GM11168 (cell line): ENCODE results near the gene SCYL2.

ENCODE experiments used
- in situ Hi-C: fragments of 300-500 bp; cut with MboI; formaldehyde crosslinking; loops from one replicate; pipeline ENCODE4 v1.12.0; 2022; ENCODE audit warnings: low sequenced_read_pairs; ENCODE audit not compliant: unreplicated experiment

SCYL2 gene

GRCh38 chr12:100365411-100365810, 98.4 kb downstream of the SCYL2 start:
- in situ Hi-C loops = no loop called here

GRCh38 chr12:100368066-100368465, 101.1 kb downstream of the SCYL2 start:
- in situ Hi-C loops = no loop called here

DNA sequence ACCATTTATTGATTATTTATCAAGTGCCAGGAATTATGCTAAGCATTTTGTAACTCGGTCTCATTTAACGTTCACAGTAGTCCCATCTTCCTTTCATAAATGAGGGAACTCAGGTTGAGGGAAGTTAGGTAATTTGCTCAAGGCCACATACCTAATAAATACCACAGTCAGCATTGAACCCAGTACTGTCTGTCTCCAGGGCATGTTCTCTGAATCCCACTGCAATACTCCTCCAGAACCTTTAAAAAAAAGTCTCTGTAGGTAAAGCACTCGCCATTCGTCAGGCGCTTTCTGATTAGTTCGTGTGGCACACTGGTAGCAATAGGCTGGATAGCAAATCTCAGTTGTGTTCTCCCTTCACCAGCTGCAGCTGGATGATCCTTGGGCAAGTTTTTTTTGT, 104.2 kb downstream of the SCYL2 start:
- in situ Hi-C loops = no loop called here

DNA sequence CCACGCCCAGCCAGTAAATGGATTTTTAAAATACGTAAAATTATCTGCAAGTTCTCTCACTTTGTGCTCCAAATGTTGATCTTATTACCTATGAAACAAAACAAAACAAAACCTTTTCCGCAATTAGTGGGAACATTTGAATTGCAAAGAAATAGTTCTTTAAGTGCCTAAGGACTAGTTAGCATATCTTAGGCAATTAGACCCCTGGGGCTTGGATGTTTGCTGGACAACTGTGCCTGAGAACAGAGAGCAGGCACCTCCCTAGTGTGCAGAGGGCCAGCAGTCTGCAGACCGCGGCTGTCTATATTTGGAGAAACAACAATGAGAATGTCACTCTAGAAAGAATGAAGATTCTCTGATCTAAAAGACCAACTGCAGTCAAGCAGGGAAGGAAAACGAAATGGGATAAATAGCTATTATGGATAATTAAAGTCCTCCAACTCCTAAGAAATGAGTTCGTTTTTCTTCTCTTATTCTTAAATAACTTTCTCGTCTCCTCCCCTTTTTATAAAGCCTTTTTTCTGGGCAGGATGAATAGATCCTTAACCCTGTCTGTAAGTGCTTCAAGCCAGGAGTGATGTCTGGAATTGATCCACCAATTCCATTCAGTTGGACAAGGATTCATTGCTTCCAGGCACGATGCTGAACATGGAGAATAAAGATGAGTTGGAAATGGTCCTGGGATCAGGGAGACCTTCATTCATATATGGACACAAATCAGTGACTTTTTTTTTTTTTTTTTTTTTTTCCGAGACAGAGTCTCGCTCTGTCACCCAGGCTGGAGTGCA, 106.1 kb downstream of the SCYL2 start:
- in situ Hi-C loops = no loop called here

DNA sequence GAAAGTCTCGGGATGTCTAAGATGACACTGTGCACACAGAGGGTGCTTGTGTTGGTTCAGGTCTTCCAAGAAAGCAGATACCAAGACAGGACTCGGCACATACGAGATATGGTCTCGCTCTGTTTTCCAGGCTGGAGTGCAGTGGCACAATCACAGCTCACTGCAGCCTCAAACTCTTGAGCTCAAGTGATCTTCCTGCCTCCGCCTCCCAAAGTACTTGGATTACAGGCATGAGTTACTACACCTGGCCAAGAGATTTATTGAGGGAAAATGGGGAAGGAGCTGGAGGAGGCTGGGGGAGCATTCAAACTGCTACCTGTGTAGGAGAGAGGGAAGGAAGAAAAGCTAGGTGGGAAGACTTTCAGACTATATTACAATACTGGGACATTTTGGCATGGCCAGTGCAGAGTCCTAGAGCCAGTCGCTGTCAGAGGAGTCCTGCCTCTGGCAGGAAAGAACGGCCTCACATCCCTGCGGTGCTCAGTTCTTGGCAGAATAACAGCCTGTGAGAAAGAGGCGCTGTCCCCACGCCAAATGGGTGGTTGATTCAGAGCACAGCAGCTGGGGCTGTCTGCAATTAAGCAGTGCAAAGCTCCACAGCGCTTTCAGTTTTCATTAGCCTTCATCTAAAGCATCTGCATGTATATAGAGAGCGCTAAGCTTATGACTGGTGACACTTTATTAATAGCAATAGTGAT, 108.2 kb downstream of the SCYL2 start:
- in situ Hi-C loops = no loop called here

- in situ Hi-C loops = no loop called here
Observed at GRCh38 chr12:100376161-100376560, 109.2 kb downstream of the SCYL2 start.

DNA sequence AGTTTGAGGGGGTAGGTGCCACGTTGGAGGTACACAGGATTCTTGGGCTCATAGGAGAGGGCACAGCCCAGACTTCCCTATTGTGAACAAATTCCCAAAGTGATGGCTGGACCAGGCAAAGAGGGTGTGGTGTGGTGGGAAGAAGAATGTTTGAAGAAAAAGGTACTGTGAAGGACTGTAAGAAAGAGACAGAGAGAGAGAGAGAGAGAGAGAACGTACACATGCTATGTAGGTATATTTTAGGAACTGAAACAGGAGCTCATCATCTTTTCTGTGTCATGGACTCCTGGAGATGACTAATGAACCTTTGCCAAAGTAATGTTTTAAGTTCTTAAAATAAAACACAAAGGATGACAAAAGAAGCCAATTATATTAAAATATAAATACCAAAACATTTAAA, 114.4 kb downstream of the SCYL2 start:
- in situ Hi-C loops = no loop called here

- in situ Hi-C loops = no loop called here
Observed at GRCh38 chr12:100382338-100382737, 115.4 kb downstream of the SCYL2 start.

DNA sequence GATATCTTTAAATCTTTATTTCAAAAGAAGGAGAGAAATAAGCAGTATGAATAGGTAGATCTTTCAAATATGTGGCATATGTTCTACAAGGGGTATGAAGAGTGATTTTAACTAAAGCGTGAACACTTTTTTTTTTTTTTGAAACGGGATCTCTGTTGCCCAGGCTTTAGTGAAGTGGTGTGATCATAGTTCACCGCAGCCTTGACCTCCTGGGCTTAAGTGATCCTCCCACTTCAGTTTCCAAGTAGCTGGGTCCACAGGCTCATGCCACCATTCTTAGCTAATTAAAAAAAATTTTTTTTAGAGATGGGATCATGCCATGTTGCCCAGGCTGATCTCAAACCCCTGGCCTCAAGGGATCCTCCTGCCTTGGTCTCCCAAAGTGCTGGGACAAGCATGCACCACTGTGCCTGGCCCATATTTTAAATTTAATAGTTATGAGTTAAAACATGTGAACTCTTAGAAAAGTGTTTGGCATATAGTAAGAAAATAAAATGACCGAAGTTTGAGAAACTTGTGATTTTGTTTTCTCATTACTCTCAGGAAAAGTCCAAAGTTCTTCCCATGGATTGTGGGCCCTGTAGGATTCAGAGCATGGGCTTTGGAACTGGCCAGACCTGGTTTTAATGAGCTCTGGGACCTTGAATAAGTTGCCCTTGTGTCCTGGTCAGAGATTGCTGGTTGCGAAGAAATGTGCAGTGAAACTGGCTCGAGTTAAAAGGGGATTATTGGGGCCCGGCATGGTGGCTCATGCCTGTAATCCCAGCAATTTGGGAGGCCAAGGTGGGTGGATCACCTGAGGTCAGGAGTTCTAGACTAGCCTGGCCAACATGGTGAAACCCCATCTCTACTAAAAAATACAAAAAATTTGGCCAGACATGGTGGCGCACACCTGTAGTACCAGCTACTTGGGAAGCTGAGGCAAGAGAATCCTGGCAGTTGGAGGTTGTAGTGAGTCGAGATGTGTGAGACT, 116.9 kb downstream of the SCYL2 start:
- in situ Hi-C loops = no loop called here

GRCh38 chr12:100384559-100384935, 117.6 kb downstream of the SCYL2 start:
- in situ Hi-C loops = no loop called here

DNA sequence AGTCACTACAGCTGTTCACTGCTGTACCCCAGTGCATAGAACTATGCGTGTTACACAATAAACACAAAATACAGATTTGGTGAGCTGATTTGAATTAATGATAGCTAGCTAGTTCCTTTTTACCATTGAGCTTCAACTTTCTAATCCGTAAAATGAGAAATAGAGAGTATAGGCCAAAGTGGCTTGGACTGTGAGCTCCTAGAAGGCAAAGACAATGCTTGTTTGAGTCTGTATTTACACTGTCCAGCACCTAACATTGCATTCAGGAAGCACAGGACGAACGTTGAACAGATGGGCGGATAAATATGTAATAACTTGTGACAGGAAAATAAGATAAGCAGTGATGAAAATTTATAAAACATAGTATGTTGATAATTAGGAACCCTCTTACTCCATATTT, 121.4 kb downstream of the SCYL2 start:
- in situ Hi-C loops = no loop called here
